Thyroid gland (tissue), 4 donors: ENCODE data around the gene VWA1.

ENCODE experiments used
- CTCF ChIP-seq, 6 experiments: fragments of 200-600 bp in 3 of 6; fragments of 450-650 bp in 3 of 6; sonication (generic) in 3 of 6; IDR thresholded peaks; one replicate each; pipeline ENCODE4 v1.5.1; 2016 to 2019; ENCODE audit warnings: antibody characterized with exemption in 6 of 6, mild to moderate bottlenecking in 2 of 6, inconsistent platforms in 1 of 6, moderate library complexity in 1 of 6
- POLR2A ChIP-seq, 2 donors: fragments of 450-650 bp; IDR thresholded peaks; one replicate each; pipeline ENCODE4 v1.6.1; 2017; ENCODE audit warnings: antibody characterized with exemption in 2 of 2, mild to moderate bottlenecking in 2 of 2, moderate library complexity in 1 of 2

- peak; percentile 54 to 86 (median 73) for TF ChIP-seq CTCF (IDR thresholded peaks at IDR 0.05)
- no peak for TF ChIP-seq POLR2A (IDR thresholded peaks at IDR 0.05)
These were observed 5.8 kb downstream of the VWA1 start for GRCh38 chr1:1441002-1441888.
